NCI-H510A treated with DMSO at 0.1 percent for 48 hours (cell line): ENCODE data around the gene TMEM17.
"Not testable (repeated sequence)": the region's sequence is repeated elsewhere in the genome, so short reads cannot be mapped to it uniquely, and the experiment has no call there.

Experiments
- DNase-seq: peaks from one replicate; lab custom pipeline; 2025; lab: John Stamatoyannopoulos, UW

TMEM17 gene

GRCh38 chr2:62505750-62506420 is at the start of gene TMEM17:
TSS of gene TMEM17 (minus strand) at chr2:62506195. CDS start at chr2:62506129, 66 bp downstream.
- peak; percentile 92 for DNase-seq

DNA sequence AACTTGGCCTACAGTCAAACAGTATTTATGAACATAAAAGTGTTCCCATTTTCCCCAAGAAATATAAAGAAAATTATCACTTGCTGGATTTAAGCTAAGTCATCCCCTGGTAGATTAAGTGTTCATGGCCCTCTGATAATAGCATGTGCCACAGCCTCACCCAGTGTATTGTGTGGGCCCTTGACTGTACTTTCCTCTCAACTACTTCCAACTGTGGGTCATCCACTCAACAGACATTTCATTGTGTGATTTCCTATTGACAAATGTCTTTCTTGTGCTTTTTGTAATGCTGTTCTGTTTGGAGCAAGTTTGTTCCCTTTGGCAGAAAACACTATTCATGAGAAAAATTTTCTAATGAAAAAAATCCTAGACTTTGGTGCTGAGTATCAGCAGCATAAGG is 48.4 kb upstream of the TMEM17 start:
- no peak for DNase-seq

GRCh38 chr2:62550461-62550860 is 44.5 kb upstream of the TMEM17 start:
- no peak for DNase-seq

- DNase-seq = no peak
Measured at GRCh38 chr2:62547854-62548253, 41.9 kb upstream of the TMEM17 start.

- no peak for DNase-seq
Measured at GRCh38 chr2:62545261-62545660, 39.3 kb upstream of the TMEM17 start.

GRCh38 chr2:62540408-62541168 is 34.6 kb upstream of the TMEM17 start:
- DNase-seq = no peak

DNA sequence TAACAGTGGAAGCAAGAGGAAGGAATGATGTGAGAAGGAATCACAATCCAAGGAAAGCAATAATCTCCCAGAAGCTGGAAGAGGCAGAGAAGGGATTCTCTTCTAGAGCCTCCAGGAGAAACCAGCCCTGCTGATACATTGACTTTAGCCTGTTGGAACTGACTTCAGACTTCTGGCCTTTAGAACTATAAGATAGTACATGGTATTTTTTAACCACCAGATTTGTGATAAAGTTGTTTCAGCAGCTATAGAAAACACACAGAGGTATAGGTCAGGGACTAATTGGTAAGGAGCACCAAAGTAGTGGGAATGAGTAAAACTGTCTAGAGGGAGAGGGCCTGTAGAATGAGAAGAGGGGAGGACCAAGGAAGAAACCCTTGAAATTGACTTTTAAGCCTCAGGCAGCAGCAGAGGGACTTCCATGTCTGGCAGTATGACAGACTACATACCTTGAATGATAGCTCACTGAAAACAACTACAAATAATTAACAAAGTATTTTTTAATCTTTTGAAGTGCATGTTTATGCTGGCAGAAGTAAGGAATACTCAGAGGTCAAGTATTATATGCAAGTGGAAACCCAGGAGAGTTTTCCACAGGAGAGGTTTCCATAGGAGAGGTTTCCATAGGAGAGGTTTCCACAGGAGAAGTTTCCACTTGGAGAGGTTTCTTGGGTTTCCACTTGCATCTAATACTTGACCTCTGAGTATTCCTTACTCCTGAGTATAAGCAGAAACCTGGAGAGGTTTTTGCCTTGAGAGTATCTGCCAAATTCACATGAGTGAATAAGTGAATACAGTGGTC is 33.8 kb upstream of the TMEM17 start:
- no peak for DNase-seq

GRCh38 chr2:62538756-62539155 is 32.8 kb upstream of the TMEM17 start:
- no peak for DNase-seq

GRCh38 chr2:62537814-62538213 is 31.8 kb upstream of the TMEM17 start:
- DNase-seq = no peak

- no peak for DNase-seq
Measured at GRCh38 chr2:62536873-62537547, 31.0 kb upstream of the TMEM17 start.

DNA sequence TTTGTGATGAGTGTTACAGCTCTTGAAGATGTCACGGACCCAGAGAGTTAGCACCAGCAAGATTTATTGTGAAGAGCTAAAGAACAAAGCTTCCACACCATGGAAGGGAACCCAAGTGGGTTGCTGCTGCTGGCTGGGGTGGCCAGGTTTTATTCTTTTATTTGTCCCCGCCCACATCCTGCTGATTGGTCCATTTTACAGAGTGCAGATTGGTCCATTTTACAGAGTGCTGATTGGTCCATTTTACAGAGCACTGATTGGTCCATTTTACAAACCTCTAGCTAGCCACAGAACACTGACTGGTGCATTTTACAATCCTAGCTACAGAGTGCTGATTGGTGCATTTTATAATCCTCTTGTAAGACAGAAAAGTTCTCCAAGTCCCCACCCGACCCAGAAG is 29.5 kb upstream of the TMEM17 start:
- DNase-seq = not testable (repeated sequence)

DNA sequence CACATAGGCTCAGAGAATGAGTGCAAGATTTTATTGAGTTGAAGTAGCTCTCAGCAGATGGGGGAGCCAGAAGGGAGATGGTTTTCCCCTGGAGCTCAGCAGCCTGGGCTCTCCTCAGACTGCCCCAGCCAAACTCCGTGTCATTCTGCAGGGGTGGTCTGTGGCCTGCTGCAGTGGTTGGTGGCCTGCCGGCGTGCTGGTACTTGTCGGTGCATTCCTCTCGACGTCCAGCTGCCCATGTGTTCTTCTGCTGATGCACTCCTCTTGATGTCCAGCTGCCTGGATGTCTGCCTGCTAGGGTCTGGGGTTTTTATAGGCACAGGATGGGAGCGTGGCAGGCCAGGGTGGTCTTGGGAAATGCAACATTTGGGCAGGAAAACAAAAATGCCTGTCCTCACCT is 25.6 kb upstream of the TMEM17 start:
- no peak for DNase-seq

DNA sequence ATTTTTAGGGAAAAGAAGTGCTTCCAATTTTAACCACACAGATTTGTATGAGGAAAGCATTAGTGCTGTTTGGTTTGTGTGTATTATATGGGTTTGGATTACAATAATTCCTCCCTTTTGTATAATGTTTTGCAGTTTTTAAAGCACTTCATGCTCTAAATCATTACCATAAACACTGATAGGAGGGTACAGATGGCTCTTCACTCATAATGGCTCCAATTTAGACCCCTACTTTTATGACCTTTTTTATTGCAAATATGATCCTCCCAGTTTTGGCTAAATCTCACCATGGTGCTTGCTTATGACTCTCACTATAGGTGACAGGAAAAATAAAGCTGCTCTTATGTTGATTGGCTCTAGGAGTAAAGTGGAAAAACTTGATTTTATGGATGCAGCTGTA is 23.8 kb upstream of the TMEM17 start:
- DNase-seq = no peak

DNA sequence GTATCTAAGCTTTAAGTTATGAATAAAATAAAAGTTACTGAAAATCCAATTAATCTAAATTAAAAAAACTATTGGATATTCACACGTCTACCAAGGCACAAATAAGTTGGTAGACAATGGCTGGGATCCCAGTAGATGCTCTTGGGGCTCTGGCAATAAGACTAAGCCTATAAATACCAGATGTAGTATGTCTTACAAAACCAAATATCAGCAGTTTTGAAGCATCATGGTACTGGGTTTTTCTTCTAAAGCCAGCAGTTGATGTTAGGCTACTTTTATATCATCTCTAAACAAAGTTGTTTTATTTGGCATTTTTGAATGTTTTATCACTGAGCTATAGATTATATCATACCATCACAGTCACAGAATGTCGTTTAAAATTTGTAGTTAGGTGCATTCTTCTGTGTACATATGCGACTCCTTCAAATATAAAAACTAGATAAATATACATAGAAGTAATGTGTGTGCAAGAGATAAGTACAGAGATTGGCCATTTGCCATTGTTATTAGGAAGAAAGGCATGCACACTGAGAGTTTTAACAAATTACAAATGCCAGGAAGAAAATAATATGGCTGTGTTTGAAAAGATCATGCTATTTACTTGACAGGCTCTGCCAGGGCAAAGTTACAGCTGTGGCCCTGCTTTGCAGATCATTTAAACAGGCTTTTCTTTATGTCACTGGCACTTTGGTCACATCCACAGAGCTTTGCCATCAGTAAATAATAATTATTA is 21.6 kb upstream of the TMEM17 start:
- DNase-seq = no peak

- no peak for DNase-seq
Measured at GRCh38 chr2:62526531-62527381, 20.8 kb upstream of the TMEM17 start.

DNA sequence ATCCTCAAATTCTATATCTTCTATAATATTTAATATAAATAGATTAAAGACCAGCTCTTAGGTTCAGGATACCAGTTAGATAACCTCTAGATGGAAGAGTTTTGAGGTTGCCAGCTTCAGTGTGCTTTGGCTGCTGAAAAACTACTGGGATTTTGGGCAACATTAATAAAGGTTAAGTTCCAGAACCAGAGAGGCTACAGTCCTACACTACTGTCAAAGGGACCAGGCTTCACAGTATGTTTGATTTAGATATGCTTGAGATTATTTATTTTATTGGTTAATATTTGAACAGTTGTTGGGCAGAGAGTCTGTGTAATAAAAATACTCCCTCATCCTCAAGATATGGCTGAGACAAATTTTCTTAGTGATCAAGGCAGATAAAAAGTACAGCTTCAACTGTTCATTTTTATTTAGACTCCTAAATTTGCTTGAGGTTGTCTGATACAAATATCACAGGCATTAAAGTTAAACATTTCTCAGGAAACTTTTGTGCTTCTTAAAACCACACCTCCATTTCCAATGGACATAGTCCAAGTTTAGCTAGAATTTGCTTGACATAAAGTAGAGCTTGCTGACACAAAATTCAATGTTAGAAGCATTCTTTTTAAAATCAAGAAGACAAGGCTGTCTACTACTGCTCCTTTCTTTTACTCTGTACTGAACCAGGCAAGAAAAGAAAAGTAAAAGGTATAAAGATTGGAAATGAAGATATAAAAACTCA is 19.7 kb upstream of the TMEM17 start:
- no peak for DNase-seq

- DNase-seq = no peak
Measured at GRCh38 chr2:62524293-62524941, 18.4 kb upstream of the TMEM17 start.

DNA sequence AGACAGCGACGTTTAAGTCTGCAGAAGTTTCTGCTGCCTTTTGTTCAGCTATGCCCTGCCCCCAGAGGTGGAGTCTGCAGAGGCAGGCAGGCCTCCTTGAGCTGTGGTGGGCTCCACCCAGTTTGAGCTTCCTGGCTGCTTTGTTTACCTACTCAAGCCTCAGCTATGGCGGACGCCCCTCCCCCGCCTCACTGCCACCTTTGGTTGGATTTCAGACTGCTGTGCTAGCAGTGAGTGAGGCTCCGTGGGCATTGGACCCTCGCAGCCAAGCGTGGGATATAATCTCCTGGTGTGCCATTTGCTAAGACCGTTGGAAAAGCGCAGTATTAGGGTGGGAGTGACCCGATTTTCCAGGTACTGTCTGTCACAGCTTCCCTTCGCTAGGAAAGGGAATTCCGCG is 15.1 kb upstream of the TMEM17 start:
- DNase-seq = not testable (repeated sequence)

DNA sequence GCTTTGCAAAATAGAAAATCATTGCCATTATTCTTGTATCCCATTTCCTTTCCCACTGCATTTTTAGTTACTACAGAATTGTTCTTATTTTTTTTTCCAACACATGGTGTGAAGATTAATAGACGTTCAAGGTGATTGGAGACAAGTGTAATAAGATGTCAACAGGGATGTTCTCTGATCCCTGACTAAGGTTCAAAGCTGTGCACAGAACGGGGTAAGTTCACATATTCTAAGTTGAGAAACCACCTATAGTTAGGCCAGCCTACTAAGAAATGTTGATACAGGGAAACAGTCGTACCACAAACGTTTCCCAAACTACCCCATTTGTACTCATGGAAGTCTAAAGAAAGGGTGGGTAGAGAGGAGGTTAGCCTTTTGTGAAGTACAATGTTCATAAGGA is 6.4 kb upstream of the TMEM17 start:
- DNase-seq = no peak
